Stimulated activated CD8-positive, alpha-beta memory T cell treated with anti-CD3 and anti-CD28 coated beads, Interleukin-15, amount 100 ng/mL, for 4 hours (primary cell): ENCODE measurements around the gene MACF1.
A peak's percentile ranks its signal among the peaks of the same experiment; 100 is the strongest.

Source experiments
- DNase-seq, 2 donors: peaks; one replicate each; pipeline ENCODE4 v3.0.0-alpha.2; 2020; ENCODE audit warnings: low read depth in 2 of 2

Gene MACF1

DNA sequence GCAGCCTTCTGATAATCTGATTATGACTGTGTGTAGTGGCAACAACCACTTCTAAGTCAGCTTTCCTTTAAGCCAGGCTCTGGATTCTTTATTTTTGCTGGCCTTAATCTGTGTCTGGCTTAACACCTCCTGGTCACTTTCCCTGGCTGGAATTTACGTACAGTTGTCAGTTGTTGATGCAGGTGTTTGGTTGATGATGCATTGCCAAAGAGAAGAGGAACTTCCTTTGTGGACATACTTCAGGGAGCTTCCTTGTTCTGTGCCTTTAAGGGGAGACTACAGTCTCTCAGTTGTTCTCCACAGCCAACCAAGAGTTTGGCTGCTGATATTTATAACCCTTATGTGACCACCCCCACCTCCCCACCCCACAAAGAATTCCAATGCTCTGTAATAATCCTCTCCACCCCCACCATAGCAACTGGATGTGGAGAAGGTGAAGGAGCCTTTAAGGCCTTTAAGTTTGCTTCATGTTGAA, 190.9 kb downstream of the MACF1 start:
- DNase-seq, result no peak

DNA sequence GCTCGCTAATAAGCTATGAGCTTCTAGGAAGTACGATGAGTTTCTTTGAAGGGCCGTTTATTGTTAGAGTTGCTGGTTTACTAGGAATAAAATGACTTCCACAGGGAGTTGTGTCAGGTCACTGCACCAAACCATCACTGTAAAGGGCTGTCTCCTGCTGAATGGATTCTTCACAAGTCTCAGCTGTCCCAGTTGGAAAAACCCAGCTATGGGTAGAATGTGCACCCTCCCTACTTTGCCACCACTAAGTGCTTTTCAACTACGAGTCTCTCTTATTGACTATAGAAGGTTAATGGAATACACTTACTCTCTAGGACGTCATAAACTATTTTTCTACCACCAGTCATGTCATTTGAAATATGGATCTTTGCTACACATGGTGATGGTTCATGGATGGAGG, 192.2 kb downstream of the MACF1 start:
- no peak for DNase-seq

DNA sequence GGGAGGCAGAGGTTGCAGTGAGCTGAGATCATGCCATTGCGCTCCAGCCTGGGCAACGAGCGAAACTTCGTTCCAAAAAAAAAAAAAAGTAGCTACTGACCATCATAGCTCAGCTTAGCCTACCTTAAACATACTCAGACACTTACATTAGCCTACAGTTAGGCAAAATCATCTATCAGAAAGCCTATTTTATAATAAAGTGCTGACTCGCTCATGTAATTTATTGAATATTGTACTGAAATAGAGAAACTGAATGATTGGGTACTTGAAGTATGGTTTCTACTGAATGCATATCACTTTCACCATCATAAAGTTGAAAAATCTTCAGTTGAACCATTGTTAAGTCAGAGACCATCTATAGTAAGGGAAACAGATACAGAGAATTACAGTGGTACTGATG, 193.0 kb downstream of the MACF1 start:
- DNase-seq, result no peak

DNA sequence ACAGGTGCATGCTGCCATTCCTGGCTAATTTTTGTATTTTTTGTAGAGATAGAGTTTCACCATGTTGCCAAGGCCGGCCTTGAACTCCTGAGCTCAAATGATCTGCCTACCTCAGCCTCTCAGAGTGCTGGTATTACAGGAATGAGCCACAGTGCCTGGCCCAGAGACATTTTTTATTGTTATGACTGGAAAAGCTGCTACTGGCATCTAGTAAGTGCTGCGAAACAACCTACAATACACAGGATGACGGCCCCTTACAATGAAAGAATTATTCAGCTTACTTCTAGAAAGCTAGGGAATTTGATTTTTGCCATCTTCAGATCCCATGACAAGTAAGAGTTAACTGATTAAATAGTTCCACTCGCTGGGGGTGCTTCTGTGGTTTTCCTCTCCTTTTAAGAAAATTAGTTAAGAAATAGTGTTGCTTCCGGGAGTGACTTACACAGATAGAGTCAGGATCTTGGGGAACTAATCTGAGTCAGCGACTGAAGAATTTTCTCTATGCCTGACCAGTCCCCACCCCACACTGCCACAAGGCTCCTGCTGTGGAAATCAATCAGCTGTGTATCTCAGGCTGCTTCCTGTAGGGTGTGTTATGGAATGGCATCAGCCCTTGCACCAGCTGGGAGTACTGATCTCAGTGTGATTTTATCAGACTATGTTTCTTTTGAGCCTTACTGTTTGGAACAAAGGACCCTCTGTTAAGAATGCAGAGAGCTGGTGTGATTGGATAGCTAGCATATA, 194.0 kb downstream of the MACF1 start:
- DNase-seq, result peak in 1 of 2 donors; percentile 1

DNA sequence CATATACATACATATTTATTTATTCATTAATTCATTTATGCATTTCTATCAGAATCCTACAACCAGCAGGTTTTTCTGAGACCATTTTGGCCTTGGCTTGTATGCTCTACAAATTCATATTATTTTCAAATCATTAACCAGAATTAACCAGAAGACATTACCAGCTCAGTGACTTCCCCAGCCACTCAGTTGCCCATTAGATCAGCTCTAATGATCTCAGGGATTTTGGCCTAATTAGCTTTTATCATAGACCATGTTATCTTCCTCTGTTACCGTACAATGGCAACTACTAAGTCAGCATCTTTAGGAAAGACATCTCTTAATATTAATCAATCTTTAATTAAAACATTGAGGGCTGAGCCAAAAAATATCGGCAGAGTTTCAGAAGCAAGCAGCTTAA, 196.6 kb downstream of the MACF1 start:
- DNase-seq, result no peak

DNA sequence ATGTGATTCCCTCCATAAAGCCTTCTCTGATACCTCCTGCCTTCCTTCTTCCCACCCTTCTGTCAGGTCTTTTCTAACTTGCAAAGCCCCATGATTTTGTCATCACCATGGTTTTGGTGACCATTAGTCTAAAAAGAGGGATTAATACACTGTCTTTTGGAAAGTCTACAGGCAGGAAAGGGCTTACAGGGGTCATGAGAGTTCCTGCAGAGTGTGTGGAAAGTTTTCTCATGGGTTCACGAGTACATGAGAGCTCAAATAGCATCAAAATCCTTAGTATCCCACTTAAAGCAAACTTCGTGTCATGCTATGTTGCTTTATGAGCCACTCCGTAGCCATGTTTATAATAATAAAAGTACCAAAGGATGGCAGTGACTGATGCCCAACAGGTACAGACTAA, 200.4 kb downstream of the MACF1 start:
- DNase-seq, result no peak

DNA sequence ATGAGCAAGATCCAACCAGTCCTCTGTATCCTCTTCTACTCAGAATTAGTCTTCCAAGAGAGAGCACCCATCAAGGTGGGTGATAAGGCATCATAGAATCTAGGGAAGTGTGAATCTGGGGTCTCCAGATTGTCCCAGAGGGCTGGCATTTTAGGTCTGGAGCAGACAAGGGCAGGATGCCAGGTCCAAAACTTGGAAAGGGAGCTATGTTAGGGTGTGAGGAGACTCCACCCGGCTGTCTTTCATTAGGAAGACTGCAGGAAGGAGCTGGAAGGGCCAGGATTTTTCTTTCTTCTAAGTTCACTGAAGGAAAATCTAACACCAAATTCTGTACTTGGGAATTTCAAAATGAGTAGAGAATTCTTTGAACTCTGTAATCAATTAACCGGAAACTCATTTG, 200.9 kb downstream of the MACF1 start:
- no peak for DNase-seq

DNA sequence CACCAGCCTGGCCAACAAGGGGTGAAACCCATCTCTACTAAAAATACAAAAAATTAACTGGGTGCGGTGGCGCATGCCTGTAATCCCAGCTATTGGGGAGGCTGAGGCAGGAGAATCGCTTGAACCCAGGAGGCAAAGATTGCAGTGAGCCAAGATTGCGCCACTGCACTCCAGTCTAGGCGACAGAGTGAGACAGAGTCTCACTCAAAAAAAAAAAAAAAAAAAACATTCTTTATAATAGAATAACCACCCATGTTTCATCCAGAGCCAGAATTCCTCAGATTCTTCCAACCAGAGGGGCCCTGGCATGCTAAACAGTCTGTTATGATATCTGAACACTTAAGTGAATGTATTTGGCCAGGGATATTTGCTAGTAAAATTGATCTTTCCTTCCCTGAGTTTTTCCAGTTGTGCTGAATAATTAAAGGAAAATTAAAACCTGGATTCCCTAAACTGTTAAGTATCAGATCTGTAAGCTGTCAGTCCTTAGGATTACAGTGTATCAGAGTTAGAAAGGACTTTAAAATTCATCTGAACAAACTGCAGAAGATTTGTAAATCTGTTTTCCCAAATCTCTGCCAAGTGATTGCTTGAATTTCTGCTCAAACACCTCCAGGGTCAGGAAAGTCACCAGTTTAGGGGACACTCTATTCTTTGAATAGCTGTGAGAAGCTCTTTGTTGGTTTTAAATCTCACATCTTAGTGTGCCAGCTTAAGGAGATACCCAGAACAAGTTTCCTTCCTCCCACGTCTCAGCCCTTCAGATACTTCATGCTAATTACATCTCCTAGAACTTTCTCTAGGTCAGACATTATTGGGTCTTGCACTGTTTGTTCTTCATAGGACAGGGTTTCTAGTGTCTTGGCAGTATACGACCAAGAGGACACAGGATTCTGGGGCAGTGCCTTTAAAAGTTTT, 202.3 kb downstream of the MACF1 start:
- DNase-seq, result no peak

DNA sequence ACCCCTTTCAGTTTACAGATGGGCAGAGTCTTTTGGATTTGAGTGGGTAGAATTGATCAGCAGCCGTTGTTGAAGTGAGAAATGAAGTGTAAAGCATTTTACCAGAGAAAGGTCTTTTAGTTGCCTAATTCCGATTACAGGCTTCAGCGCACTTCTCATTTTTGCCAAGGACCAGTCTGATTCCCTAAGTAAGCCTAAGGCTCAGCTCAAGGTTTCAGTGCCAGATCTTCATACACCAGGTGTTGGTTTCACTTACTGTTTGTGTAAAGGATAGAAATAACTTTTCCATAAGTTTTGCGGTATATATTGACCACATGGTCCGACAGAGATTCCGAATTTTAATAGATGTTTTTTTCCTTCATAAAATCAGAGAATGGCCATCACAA, 203.0 kb downstream of the MACF1 start:
- no peak for DNase-seq

DNA sequence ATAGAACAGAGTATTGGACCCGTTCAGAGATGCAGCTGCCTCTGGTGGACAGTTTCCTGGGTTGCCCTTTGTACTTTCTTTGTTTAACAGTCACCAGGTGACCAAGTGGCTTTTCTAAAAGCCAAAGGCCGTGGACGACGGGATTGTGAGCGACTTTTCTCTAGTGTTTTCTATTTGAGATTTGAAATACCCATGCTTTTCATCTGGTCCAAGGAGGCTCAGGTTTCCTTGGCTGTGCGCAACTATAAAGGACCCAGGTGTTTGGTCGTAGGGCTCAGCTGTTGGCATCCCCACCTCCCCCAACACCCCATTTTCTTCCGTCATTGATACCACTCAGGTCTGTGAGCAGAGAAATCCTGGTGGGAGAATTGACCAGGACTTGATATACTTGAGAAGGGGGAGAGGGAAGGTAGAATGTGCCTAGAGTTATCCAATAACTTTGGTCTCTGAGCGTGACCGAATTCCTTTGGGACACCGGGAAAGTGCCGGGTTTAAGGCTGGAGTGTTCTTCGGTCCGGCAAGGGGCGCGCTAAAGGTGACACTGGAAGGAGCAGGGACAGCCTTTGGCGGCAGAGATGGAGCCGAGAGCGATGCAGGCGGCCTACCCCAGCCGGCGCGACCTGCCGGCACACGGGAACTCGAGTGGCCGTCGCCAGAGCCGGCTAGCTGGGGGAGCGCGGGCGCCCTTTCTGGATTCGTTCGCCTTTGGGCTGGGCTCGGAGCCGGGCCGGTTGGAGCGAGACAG, 203.6 kb downstream of the MACF1 start:
- DNase-seq, result no peak

DNA sequence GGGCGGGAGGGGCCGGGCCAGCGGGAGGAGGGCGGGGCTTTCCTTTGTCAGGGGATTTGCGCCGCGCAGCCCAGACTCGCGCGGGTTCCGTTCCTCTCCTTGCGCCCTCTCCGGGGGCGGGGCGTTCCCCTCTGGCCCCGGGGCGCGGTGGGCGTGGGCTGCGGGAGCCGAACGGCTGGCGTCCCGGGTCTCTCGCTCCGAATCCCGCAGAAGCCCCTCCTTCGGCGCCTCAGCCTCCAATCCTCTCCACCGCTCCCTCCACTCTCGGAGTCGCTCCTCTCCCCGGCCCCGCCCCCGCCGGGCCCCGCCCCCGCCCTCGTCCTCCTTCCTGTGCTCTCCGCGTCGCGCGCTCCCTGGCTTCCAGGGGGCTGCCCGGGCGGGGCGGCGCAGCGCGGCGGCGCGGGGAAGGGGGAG, 204.2 kb downstream of the MACF1 start:
- peak; percentile 66 to 69 for DNase-seq

DNA sequence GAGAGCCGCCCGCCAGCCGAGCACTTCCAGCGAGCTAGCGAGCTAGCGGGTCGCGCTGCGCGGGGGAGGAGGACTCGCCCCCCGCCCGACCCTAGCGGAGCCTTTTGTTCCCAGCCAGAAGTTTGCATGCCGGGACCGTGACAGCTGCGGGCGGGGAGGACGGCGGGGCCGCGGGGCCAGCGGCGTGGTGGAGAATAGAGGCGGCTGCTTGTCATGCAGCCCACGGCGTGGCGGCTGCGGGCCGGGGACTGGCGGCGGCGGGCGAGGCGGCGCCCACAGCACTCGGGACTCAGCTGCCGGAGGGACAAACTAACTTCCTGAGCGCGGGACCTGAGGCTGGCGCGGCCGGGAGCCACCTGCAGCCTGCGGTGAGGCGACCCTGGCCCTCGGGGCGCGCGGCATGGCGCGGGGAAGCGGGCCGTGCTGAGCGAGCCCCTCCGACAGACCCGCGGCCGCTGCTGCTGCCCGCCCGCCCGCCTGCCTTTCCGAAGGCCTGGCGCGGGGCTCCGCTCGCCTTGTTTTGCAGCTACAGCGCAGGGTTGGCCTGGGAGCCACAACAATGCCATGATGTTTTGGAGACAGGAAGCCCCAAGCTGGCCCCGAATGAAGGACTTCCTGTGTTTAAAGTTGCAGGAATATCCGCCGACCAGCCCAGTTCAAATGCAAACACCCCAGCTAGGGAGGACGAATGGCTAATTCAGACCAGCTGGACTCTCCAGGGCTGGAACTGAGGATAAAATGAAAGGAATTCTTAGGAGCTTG, 204.7 kb downstream of the MACF1 start:
- no peak for DNase-seq

DNA sequence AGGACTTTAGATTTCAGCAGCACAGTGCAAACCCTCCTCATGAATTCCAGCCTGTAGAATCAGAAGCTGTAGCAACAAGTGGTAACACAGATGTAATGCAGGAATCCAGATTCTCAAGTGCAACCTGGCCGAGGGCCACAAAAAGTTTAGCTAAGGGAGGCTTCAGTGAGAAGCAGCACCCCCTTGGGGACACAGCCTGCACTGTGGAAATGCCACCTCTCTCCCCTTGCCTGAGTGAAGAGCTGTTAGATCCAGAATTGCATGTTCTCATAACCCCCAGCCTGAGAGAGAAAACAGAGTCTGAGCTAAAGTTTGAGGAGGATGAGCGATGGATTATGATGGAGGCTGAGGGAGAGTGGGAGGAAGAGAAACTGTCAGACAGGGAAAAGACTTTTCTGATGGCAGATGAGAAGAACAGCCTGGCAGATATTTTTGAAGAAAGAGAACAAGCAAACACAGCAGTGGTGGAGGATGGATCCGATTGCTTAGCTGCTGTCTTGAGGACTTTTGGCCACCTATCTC, 206.5 kb downstream of the MACF1 start:
- DNase-seq, result peak; percentile 13 to 17

DNA sequence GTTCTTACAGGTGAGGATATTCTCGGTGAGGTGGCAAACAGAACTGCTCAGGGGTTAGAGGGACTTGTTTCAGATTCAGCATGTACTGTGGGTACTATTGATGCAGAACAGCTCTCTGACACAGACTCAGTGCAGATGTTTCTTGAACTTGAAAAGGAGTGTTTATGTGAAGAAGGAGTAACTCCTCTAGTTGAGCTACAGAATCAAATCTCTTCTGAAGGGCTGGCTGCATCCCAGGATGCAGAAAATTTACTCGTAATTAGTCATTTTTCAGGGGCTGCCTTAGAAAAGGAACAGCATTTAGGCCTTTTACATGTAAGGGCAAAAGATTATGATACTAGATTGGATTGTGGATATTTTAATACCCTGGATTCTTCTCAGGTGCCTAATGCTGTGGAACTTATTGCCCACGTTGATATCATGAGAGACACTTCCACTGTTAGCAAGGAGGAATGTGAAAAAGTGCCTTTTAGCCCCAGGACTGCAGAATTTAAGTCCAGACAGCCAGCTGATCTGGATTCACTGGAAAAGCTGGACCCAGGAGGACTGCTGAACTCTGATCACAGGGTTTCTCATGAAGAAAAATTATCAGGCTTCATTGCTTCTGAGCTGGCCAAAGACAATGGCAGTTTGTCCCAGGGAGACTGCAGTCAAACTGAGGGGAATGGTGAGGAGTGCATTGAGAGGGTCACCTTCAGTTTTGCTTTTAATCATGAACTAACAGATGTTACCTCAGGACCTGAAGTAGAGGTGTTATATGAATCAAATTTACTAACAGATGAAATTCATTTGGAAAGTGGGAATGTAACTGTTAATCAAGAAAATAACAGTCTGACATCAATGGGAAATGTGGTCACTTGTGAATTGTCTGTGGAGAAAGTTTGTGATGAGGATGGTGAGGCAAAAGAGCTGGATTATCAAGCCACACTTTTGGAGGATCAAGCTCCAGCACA, 207.3 kb downstream of the MACF1 start:
- DNase-seq, result no peak

DNA sequence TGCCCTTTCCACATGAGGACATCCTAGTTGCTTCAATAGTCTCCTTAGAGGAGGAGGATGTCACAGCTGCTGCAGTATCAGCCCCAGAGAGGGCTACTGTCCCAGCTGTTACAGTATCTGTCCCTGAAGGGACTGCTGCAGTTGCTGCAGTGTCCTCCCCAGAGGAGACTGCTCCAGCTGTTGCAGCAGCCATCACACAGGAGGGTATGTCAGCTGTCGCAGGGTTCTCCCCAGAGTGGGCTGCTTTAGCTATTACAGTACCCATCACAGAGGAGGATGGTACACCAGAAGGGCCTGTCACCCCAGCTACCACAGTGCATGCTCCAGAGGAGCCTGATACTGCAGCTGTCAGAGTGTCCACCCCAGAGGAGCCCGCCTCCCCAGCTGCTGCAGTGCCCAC, 208.4 kb downstream of the MACF1 start:
- no peak for DNase-seq

DNA sequence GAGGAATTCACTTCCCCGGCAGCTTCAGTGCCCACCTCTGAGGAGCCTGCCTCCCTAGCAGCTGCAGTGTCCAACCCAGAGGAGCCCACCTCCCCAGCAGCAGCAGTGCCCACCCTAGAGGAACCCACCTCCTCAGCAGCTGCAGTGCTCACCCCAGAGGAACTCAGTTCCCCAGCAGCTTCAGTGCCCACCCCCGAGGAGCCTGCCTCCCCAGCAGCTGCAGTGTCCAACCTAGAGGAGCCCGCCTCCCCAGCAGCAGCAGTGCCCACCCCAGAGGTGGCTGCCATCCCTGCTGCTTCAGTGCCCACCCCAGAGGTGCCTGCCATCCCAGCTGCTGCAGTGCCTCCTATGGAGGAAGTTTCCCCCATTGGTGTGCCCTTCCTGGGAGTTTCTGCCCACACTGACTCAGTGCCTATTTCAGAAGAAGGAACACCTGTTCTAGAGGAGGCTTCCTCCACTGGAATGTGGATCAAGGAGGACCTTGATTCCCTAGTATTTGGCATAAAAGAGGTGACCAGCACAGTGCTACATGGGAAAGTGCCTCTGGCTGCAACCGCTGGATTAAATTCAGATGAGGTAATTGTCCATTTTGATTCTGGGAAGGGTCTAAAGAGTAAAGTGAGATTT, 209.5 kb downstream of the MACF1 start:
- no peak for DNase-seq

DNA sequence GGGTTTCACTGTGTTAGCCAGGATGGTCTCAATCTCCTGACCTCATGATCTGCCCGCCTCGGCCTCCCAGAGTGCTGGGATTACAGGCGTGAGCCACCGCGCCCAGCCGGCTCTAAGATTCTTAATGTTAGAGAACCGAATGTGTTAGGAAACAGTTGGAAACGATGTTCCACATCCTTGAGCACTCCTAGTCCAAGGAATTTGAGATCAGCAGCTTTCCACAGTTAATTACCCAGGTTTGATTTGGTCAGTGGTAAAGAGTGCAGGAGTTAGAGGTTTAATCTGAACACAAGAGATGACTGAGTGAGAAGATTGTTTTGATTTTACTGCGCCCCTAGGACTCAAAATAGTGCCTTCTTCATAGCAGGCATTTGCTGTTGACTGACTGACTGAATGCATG, 211.1 kb downstream of the MACF1 start:
- no peak for DNase-seq

DNA sequence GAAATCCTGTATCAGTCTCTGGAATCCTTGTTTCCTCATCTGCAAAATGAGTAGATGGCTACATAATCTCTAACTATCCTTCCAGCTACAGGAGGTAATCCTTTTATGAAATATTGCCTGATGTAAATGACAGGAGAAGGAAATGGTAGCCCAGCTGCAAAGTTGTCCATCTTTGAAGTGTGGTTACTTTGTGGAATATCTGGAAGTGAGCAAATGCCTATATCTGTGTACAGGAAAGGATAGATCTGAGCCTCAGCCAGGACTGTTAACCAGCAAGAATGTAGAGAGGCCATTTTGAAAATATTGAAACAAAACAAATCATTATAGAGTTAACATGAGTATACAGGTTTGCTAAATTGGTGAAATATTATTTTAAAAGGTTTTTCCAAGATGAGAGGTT, 212.1 kb downstream of the MACF1 start:
- DNase-seq, result no peak

DNA sequence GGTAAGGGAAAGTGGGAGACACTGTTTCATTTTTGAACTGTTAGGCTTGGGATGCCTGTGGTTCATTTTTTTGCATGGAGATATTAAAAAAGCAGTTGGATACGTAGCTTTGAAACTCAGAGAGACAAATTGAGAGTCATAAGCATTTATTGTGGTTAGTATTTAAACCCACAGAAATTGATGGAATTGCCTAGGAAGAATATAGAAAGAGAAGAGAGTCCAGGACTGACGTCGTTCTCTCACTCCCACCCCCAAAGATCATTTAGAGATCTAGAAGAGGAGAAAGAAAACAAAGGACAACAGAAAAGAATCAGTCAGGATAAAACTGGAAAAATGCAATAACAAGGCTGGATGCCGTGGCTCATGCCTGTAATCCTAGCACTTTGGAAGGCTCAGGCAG, 213.7 kb downstream of the MACF1 start:
- no peak for DNase-seq

DNA sequence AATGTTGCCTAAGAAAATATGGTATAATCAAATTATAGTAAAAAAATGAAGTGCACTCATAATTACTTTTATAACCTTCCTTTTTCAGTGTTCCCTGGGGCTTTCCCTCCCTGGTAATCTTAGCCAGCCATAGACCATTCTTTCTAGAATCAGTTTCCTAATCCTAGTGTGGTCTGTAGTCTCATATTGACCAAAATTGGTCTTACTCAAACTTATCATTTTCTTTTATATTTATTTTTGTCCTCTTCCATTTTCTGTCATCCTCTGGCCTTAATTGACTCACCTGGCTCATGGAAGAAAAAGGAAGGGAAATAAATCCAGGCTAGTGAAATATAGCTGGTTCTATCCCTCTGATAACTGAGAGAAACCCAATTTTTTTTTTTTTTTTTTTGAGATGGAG, 216.0 kb downstream of the MACF1 start:
- no peak for DNase-seq
